ENCODE data around the gene PRKG2. TPM values are rescaled to one million over a fixed set of nuclear protein-coding genes. Genes with fewer than 3 reads are reported as not detected.

The PRKG2 gene
- total RNA-seq, 1 donor from 2014 or later = 2.3 TPM

DNA sequence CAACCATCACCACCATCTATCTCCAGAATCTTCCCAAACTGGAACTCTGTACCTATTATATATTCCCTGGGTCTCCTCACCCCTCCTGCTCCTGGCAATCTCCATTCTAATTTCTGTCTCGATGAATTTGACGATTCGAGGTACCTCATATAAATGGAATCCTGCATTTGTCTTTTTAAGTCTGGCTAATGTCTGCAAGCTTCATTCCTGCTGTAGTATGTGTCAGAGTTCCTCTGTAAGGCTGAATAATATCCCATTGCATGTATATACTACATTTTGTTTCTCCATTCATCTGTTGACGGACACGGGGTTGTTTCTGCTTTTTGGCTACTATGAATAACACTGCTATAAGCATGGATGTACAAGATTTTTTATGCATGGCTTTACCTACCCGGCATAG, 19.5 kb downstream of the PRKG2 start:
- H3K4me1 ChIP-seq = peaks cover 9% of the 10 kb centered on the region
- no peaks in the 10 kb centered on the region for H3K79me2 ChIP-seq (ENCODE audit: low read depth)
- peaks cover 17% of the 10 kb centered on the region for H3K4me1 Mint-ChIP-seq
- no peaks in the 10 kb centered on the region for H3K36me3 Mint-ChIP-seq
- no peak overlapping the region for H3K27ac Mint-ChIP-seq
- no peak overlapping the region for H3K27ac ChIP-seq
- no peak overlapping the region for H3K4me3 Mint-ChIP-seq
- DNase-seq (ENCODE audit: low spot score) = no peak
- H3F3A ChIP-seq (ENCODE audit: low read depth) = no peaks in the 10 kb centered on the region
- H3K9me3 Mint-ChIP-seq = no peaks in the 10 kb centered on the region
- no peak for TF ChIP-seq EZH2phosphoT487 (IDR thresholded peaks at IDR 0.05)
- no peak for TF ChIP-seq EZH2 (IDR thresholded peaks at IDR 0.05)
- TF ChIP-seq, protein P1, sequence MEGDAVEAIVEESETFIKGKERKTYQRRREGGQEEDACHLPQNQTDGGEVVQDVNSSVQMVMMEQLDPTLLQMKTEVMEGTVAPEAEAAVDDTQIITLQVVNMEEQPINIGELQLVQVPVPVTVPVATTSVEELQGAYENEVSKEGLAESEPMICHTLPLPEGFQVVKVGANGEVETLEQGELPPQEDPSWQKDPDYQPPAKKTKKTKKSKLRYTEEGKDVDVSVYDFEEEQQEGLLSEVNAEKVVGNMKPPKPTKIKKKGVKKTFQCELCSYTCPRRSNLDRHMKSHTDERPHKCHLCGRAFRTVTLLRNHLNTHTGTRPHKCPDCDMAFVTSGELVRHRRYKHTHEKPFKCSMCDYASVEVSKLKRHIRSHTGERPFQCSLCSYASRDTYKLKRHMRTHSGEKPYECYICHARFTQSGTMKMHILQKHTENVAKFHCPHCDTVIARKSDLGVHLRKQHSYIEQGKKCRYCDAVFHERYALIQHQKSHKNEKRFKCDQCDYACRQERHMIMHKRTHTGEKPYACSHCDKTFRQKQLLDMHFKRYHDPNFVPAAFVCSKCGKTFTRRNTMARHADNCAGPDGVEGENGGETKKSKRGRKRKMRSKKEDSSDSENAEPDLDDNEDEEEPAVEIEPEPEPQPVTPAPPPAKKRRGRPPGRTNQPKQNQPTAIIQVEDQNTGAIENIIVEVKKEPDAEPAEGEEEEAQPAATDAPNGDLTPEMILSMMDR (IDR thresholded peaks at IDR 0.05) = no peak
- H3K27me3 ChIP-seq = no peaks in the 10 kb centered on the region
- H3K9me3 ChIP-seq (ENCODE audit: low read depth) = no peaks in the 10 kb centered on the region
- no peaks in the 10 kb centered on the region for H4K20me1 ChIP-seq (ENCODE audit: low read depth)
- H2AFZ ChIP-seq (replicated peaks) = no peak overlapping the region
- H3K4me2 ChIP-seq = no peak overlapping the region
- H3K9ac ChIP-seq = no peak overlapping the region
- no peaks in the 10 kb centered on the region for H3K36me3 ChIP-seq
- H3K4me3 ChIP-seq = no peak overlapping the region
- H3K27me3 Mint-ChIP-seq (ENCODE audit: insufficient read depth, low read depth) = peaks cover 2% of the 10 kb centered on the region

DNA sequence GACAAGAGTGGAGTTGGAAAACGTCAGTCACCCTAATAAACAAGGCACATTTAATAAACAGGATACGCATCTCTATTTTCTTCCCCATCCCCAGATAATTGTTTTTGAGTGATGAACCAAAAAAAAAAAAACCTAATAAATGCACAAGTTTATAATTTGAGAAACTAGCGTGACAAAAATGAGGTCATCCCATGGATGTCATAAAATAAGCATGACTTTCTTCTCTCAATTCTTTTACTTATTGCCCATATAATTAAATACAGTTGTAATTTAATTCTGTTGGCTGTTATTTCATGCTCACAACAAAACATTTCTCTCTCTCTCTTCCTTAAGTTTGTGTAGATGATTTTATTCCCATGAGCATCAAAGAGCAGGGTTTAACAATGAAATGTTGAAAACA, 20.7 kb downstream of the PRKG2 start:
- Histone ChIP-seq H3K4me1 (peaks cover 9% of the 10 kb centered on the region), H3K4me3 (no peak overlapping the region), H3K9me3 (ENCODE audit: low read depth) (no peaks in the 10 kb centered on the region), H3K27me3 (no peaks in the 10 kb centered on the region), H3K79me2 (ENCODE audit: low read depth) (no peaks in the 10 kb centered on the region), H2AFZ (replicated peaks) (no peak overlapping the region), H3K9ac (no peak overlapping the region), H3K36me3 (no peaks in the 10 kb centered on the region), H3F3A (ENCODE audit: low read depth) (no peaks in the 10 kb centered on the region), H4K20me1 (ENCODE audit: low read depth) (no peaks in the 10 kb centered on the region), H3K27ac (no peak overlapping the region), H3K4me2 (no peak overlapping the region)
- no peak overlapping the region for H3K4me3 Mint-ChIP-seq
- peaks cover 2% of the 10 kb centered on the region for H3K27me3 Mint-ChIP-seq (ENCODE audit: insufficient read depth, low read depth)
- TF ChIP-seq EZH2 (IDR thresholded peaks at IDR 0.05) = no peak
- no peak for TF ChIP-seq EZH2phosphoT487 (IDR thresholded peaks at IDR 0.05)
- TF ChIP-seq, protein P1 (IDR thresholded peaks at IDR 0.05) = no peak
- no peak overlapping the region for H3K27ac Mint-ChIP-seq
- peaks cover 17% of the 10 kb centered on the region for H3K4me1 Mint-ChIP-seq
- H3K9me3 Mint-ChIP-seq = peaks cover 3% of the 10 kb centered on the region
- no peaks in the 10 kb centered on the region for H3K36me3 Mint-ChIP-seq
- no peak for DNase-seq (ENCODE audit: low spot score)

DNA sequence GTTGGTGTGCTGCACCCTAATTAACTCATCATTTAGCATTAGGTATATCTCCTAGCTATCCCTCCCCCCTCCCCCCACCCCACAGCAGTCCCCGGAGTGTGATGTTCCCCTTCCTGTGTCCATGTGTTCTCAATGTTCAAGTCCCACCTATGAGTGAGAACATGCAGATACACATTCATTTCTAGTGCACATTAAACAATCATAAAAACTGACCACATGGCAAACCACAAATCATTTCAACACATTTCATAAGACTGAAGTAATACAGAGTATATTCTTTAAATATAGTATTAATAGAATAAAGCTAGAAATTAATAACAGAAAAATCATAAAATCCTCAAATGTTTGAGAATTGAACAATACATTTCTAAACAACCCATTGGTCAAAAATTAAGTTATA, 34.1 kb downstream of the PRKG2 start:
- no peak overlapping the region for H3K27ac ChIP-seq
- no peak for DNase-seq (ENCODE audit: low spot score)
- no peaks in the 10 kb centered on the region for H3K79me2 ChIP-seq (ENCODE audit: low read depth)
- H3K36me3 Mint-ChIP-seq = no peaks in the 10 kb centered on the region
- H4K20me1 ChIP-seq (ENCODE audit: low read depth) = no peaks in the 10 kb centered on the region
- H3K9me3 Mint-ChIP-seq = peaks cover 6% of the 10 kb centered on the region
- no peaks in the 10 kb centered on the region for H3K36me3 ChIP-seq
- no peaks in the 10 kb centered on the region for H3K4me1 ChIP-seq
- H3K4me3 ChIP-seq = no peak overlapping the region
- no peaks in the 10 kb centered on the region for H3K27me3 ChIP-seq
- H3K27ac Mint-ChIP-seq = no peak overlapping the region
- H3K4me2 ChIP-seq = no peak overlapping the region
- no peak overlapping the region for H3K4me3 Mint-ChIP-seq
- no peaks in the 10 kb centered on the region for H3K9me3 ChIP-seq (ENCODE audit: low read depth)
- no peaks in the 10 kb centered on the region for H3K27me3 Mint-ChIP-seq (ENCODE audit: insufficient read depth, low read depth)
- H3K4me1 Mint-ChIP-seq = no peaks in the 10 kb centered on the region
- TF ChIP-seq EZH2phosphoT487 (IDR thresholded peaks at IDR 0.05) = no peak
- H3K9ac ChIP-seq = no peak overlapping the region
- no peaks in the 10 kb centered on the region for H3F3A ChIP-seq (ENCODE audit: low read depth)
- no peak overlapping the region for H2AFZ ChIP-seq (replicated peaks)

DNA sequence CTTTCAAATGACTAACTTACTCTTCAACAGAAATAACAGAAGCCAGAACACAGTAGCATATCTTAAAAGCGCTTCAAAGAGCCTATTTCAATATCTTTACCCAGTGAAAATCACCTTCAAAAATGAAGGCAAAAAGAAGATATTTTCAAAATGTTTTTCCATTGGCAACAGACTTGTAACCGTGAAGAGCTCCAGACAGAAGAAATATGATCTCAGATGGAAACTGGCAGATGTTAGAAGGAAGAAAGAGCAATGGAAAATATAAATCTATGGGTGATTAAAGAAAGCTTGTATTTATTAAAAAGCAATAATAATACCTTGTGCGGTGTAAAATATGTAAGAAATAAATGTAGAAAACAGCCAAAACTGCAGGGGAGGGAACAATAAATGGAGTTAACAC, 35.7 kb downstream of the PRKG2 start:
- no peaks in the 10 kb centered on the region for H3K27me3 ChIP-seq
- peaks cover 2% of the 10 kb centered on the region for H3K9me3 Mint-ChIP-seq
- H3K27ac ChIP-seq = no peak overlapping the region
- H3K4me1 ChIP-seq = no peaks in the 10 kb centered on the region
- no peaks in the 10 kb centered on the region for H3K36me3 Mint-ChIP-seq
- no peak overlapping the region for H2AFZ ChIP-seq (replicated peaks)
- no peaks in the 10 kb centered on the region for H3K9me3 ChIP-seq (ENCODE audit: low read depth)
- H3K27me3 Mint-ChIP-seq (ENCODE audit: insufficient read depth, low read depth) = no peaks in the 10 kb centered on the region
- H3K79me2 ChIP-seq (ENCODE audit: low read depth) = no peaks in the 10 kb centered on the region
- TF ChIP-seq EZH2phosphoT487 (IDR thresholded peaks at IDR 0.05) = no peak
- TF ChIP-seq, protein P1 (IDR thresholded peaks at IDR 0.05) = no peak
- no peak for TF ChIP-seq EZH2 (IDR thresholded peaks at IDR 0.05)
- no peak for DNase-seq (ENCODE audit: low spot score)
- no peaks in the 10 kb centered on the region for H3K4me1 Mint-ChIP-seq
- H3K4me3 Mint-ChIP-seq = no peak overlapping the region
- no peak overlapping the region for H3K27ac Mint-ChIP-seq
- H4K20me1 ChIP-seq (ENCODE audit: low read depth) = no peaks in the 10 kb centered on the region
- H3K4me2 ChIP-seq = no peak overlapping the region
- H3K4me3 ChIP-seq = no peak overlapping the region
- no peaks in the 10 kb centered on the region for H3F3A ChIP-seq (ENCODE audit: low read depth)
- no peak overlapping the region for H3K9ac ChIP-seq
- no peaks in the 10 kb centered on the region for H3K36me3 ChIP-seq
